NCI-H526 treated with DMSO at 0.1 percent for 48 hours (cell line): ENCODE results near the gene AHNAK.

Source experiments
- DNase-seq: peaks from one replicate; lab custom pipeline; 2025; lab: John Stamatoyannopoulos, UW

Gene AHNAK

DNA sequence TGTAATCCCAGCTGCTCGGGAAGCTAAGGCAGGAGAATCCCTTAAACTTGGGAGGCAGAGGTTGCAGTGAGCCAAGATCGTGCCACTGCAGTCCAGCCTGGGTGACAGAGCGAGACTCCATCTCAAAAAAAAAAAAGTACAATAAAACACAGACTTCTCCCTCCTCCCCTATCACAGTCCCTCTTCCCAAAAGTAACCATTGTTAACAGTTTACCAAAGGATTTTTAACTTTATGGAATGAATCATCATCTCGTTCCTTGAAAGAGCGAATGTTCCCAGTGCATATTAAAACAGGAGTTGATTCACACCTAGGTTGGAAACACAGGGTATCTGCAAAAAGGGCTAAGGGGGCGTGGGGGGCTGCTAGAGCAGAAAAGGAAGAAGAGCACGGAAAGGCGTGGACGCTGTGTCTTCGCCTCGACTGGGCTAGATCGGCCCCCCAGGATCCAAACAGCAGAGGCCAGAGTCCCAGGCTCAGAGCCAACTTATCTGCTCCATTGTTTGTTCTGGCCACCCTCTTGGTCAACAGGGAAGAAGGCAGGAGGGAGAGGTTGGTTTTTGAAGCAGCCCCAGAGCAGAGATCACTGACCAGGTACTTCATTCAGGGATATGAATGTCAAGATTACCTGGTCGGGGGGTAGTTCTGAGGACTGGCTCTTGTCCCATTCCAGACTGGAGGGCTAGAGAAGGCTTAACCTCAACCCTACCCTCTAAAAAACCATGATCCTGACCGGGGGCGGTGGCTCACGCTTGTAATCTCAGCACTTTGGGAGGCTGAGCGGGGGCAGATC lies 2.1 kb upstream of the AHNAK start:
- DNase-seq, result no peak

- peak; percentile 36 for DNase-seq
Measured at GRCh38 chr11:62547691-62548281, 1.2 kb upstream of the AHNAK start.

GRCh38 chr11:62546929-62547625 lies 471 bp upstream of the AHNAK start:
- peak; percentile 70 for DNase-seq

- DNase-seq, result peak; percentile 81
Measured at GRCh38 chr11:62545437-62546243, 966 bp downstream of the AHNAK start.

DNA sequence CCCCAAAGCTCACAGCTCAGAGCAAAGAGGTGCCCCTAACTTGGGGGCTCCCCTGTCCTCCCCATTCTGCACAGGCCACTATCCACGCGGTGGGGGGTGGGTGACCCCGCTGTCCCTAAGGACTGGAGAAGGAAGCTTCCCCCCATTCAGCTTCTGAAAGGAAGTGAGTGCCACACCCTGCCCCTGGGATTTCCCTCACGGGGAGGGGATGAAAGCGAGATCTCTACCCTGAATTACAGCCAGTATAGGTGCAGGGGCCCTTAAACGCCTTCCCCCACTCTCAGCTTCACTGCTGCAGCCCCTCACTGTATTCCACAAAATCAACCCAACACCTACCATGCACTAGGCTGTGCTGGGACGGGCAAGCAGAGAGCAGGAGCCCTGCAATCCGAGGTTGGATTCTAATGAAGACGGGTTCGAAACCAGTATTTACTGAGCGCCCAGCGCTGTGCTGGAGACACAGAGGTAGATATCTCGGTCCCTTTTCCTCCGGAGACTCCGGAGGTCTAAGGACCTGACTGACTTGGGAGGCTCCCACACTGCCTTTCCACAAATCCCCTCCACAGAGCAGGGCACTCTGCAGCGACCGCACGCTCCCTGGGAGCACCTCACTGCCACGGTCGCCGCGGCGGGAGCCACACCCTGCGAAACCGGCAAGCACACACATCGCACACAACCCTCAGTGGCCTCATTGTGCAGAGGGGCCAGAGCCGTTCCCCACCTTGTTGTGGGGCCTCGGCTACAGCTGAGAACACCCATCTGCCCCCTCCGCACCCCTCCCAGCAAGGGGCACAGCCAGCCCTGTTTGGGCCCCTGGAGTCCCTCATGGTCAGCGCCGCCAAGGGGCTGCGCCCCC lies 1.8 kb downstream of the AHNAK start:
- DNase-seq, result peak; percentile 73

- DNase-seq, result no peak
Measured at GRCh38 chr11:62543680-62544444, 2.7 kb downstream of the AHNAK start.

DNA sequence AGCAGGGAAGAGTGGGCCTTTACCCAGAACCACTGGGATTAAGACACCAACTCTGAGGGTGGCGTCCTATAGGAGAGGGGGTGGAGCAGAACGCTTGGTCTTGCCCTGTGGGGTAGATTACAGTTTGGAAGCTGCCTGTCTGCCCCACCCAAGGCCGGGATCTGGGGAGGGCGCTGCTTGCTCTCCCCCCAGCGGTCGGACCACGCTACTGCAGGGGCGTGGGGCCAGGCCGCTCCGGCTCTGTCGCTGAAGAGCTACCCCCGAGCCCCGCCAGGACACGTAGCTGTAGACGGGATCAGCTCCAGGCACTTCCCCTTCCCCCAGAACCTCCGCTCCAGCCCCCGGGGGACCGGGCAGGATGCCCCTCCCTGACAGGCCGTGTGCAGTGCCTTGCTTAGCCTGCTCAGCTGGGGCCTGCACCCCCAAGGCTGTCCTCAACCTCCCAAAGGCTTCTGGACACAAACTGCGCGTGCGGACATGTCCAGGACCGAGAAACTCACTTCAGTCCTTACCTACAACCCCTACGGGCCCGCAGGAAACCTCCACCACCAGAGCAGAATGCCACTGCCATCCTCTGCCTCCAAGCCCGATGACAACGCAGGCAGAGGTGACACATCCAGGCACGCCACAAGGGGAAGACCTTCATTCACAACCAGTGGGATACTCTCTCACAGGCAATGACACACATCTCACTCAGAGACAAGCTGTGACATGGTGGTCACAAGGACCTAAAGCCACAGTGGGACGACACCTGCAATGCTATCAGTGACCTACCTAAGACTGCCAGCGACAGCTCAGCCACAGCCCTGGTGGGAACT lies 3.6 kb downstream of the AHNAK start:
- DNase-seq, result peak; percentile 88

DNA sequence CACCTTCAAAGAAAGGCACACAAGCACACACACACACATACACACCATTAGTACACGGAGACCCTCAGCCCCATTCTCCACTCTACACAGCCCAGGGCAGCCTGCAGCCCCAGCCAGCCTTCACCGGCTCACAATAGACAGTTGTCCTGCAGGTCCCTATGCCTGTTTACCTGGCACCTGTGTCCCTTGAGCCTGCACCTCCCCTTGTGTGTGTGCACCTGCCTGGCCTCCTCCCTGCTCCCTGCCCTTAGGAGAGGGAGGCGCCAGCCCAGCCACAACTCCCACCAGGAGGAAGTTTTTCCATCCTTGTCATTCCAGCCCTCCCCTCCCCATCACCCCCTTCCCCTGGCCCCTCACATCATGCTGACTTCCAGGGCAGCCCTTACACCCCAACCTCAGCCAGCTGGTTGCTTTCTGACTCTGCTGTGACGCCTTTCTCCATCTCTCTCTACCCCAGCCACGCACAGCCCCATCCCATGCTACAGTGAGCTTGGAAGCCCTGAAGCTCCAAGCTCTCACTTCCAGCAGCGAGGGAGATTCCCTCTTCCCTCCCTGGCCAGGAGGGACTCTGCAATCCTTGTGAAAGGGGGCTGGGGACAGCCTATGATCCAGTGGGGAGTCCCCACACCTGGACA lies 4.4 kb downstream of the AHNAK start:
- peak; percentile 85 for DNase-seq

DNA sequence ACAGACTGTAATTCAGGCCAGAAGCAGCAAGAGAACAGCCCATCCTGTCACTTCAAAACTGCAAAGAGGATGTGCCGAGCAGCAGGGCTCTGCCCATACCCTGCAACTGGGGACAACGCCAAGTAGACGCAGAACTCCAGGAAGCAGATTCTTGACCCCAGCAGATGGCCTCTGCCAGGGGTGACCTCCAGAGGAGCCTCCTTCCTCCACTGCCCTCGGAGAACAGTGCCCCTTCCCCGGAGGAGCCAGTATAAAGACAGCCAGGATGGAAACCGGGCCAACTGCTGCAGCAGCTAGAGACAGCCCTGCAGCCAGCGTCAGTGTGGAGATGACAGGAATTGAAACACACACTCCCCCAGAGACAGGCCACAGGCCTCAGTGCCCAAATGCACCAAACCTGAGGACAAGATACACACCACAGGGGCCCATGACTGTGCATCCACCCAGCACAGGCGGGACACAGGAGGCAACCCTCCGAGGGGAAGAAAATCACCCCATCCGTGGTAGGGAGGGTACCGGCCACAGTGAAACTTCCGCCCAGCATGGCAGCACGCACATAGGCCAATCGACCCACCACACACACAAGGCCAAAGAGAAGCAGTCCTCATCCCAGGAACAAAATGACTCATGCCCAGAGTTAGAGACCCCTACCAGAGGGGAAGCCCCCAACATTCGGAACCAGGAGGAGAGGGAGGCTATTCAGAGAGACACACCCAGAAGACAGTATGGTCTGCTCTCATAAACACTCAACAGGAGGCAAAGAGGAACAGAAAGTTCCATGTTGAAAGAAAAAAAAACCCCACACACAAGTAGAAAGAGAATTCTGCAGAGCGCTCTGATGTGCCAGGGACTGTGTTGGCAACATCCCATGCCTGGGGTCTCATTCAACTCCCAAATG lies 5.6 kb downstream of the AHNAK start:
- DNase-seq, result no peak

- DNase-seq, result peak; percentile 48
Measured at GRCh38 chr11:62539238-62539925, 7.2 kb downstream of the AHNAK start.

GRCh38 chr11:62538470-62539237 lies 8.0 kb downstream of the AHNAK start:
- peak; percentile 48 for DNase-seq

- DNase-seq, result peak; percentile 53
Measured at GRCh38 chr11:62536301-62536957, 10.2 kb downstream of the AHNAK start.

DNA sequence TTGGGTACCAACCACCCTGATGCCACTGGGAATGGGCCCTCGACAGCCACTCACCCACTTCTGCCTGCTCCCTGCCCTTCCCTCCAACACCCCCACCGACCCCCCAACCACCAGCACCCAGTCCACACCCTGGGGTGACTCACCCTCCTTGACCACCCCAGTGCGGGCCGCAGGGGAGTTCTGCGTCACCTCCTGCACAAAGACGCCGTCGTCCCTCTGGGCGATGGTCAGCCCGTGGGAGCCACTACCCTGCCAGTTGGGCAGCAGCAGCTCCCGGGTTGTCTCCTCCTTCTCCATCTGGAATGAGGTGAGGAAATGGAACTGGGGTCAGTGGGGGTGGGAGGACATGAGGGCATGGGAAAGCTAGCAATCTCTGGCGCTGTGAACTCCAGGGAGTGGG lies 10.8 kb downstream of the AHNAK start:
- DNase-seq, result no peak

GRCh38 chr11:62534779-62535545 lies 11.6 kb downstream of the AHNAK start:
- no peak for DNase-seq

DNA sequence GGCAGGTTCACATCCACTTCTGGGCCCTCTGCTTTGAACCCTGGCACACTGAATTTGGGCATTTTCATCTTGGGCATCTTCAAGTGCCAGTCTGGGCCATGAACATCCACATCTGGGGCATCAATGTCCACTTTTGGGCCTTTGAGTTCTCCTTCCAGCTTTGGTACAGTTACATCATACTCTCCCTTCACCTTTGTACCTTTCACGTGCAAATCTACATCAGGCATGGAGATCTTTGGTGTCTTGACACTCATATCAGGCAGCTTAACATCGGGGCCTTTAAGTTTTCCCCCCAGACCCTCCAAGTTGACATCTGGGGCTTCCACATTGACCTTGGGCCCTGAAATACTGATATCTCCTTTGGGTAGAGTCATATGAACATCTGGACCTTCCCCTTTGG lies 14.5 kb downstream of the AHNAK start:
- DNase-seq, result no peak
